Measurements from ENCODE around the gene SLC5A5. TPM values are rescaled to one million over a fixed set of nuclear protein-coding genes. Genes with fewer than 3 reads are reported as not detected.
A peak's percentile ranks its signal among the peaks of the same experiment; 100 is the strongest.

The SLC5A5 gene
- total RNA-seq, 1 experiment from 2014 or later, result 1.8 TPM

DNA sequence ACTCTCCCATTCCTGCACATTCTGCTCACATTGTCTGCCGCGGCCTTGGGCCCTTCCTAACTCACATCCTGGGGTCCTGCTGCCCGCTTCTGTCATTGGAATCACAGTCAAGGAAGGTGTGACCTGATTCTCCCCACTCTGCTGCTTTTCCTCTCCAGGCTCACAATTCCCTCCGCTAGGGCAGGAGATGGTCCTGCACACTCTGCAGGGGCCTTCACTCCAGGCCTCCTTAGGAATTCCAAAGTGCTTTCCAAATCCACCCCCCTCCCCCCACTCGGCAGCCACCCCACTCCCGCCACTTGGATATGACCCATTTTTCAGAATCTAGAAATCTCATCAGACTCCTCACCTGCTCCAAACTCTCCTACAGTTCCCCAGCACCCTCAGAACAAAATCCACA is 3.1 kb upstream of the SLC5A5 start:
- Mint-ChIP-seq H3K4me1 (peaks cover 12 to 24% of the 10 kb centered on the region in 2 experiments), H3K36me3 (ENCODE audit: insufficient read depth in 1 of 3, low read depth in 3 of 3) (peaks cover 3 to 21% (median 10%) of the 10 kb centered on the region in 3 experiments), H3K27me3 (ENCODE audit: low read depth) (peaks cover 45% of the 10 kb centered on the region), H3K27ac (peak overlapping the region; percentile 6 to 88 (median 87); a peak in 6 of 7 replicates), H3K9me3 (no peaks in the 10 kb centered on the region; a peak in 2 of 5 replicates), H3K4me3 (peak overlapping the region in 1 of 2 experiments; percentile 48; a peak in 2 of 5 replicates)
- H3K18ac ChIP-seq (ENCODE audit: insufficient read length, low read depth, low read length), result no peak overlapping the region
- H3K23me2 ChIP-seq (ENCODE audit: insufficient read length, low read depth, low read length, poor library complexity, severe bottlenecking), result peaks cover under 1% of the 10 kb centered on the region
- no peak overlapping the region for H4K8ac ChIP-seq (replicated peaks; ENCODE audit: insufficient read length, low read depth, low read length)
- no peak overlapping the region for H3K9ac ChIP-seq (ENCODE audit: extremely low read depth, insufficient read length, low read length)
- H3K4ac ChIP-seq (ENCODE audit: low read depth, low read length), result no peak overlapping the region
- H2AK5ac ChIP-seq (ENCODE audit: insufficient read length, low read length), result no peak overlapping the region
- H3K79me1 ChIP-seq (ENCODE audit: insufficient read depth, low read depth, low read length, poor library complexity, severe bottlenecking), result no peaks in the 10 kb centered on the region
- no peak for DNase-seq
- no peaks in the 10 kb centered on the region; the same call in 1 of the 2 replicates for H3K4me1 ChIP-seq (ENCODE audit: insufficient read depth, low read length)
- H4K20me1 ChIP-seq (ENCODE audit: control insufficient read depth, insufficient read depth, insufficient read length), result no peaks in the 10 kb centered on the region
- H3K79me2 ChIP-seq (ENCODE audit: insufficient read depth, low read length), result no peaks in the 10 kb centered on the region
- no peak overlapping the region for H2BK120ac ChIP-seq (ENCODE audit: low read depth, low read length, poor library complexity, severe bottlenecking)
- no peak overlapping the region for H2BK12ac ChIP-seq (ENCODE audit: insufficient read length, low read depth, low read length)
- no peak overlapping the region for H4K91ac ChIP-seq (ENCODE audit: insufficient read length, low read depth, low read length)
- TF ChIP-seq CTCF (conservative IDR thresholded peaks at IDR 0.05), result no peak
- WGBS (ENCODE audit: extremely low coverage, insufficient read length, low lambda C conversion rate), result no CpG with 5 or more reads among the region's 6 CpGs
- H3T11ph ChIP-seq (ENCODE audit: low read length), result no peak overlapping the region
- H4K5ac ChIP-seq (ENCODE audit: insufficient read length, low read depth, low read length), result no peak overlapping the region
- no peak overlapping the region for H3K14ac ChIP-seq (ENCODE audit: insufficient read depth, low read length)
- H3K27ac ChIP-seq (ENCODE audit: insufficient read length, low read depth, low read length), result no peak overlapping the region
- no peaks in the 10 kb centered on the region for H3K9me3 ChIP-seq (ENCODE audit: control insufficient read depth, low read depth, low read length)
- no peak overlapping the region for H2BK15ac ChIP-seq (ENCODE audit: low read depth, low read length)
- H2BK5ac ChIP-seq (ENCODE audit: insufficient read length, low read length), result no peak overlapping the region
- H2BK20ac ChIP-seq (ENCODE audit: low read depth, low read length, poor library complexity, severe bottlenecking), result no peak overlapping the region
- H3K23ac ChIP-seq (ENCODE audit: insufficient read length, low read depth, low read length), result no peak overlapping the region
- H3K4me2 ChIP-seq (ENCODE audit: insufficient read depth, insufficient read length, low read length), result no peak overlapping the region
- H3K56ac ChIP-seq (ENCODE audit: insufficient read length, low read depth, low read length), result no peak overlapping the region
- H3K27me3 ChIP-seq (ENCODE audit: insufficient read depth, low read length), result no peaks in the 10 kb centered on the region; the same call in 1 of the 2 replicates
- no peak overlapping the region for H2AFZ ChIP-seq (ENCODE audit: low read length)

Measured in H9 (cell line).